Memory B cell (primary cell): ENCODE results near the gene CCDC3.
"Not testable (repeated sequence)": the region's sequence is repeated elsewhere in the genome, so short reads cannot be mapped to it uniquely, and the experiment has no call there.

Source experiments
- ATAC-seq: fragments of 150-1000 bp; cut with Tn5 transposase; 2 replicates; pipeline ENCODE4 v1.10.0; 2021; ENCODE audit warnings: low read depth, mild to moderate bottlenecking, moderate library complexity
- DNase-seq, 2 donors: peaks; one replicate each; pipeline ENCODE4 v3.0.0; 2022; ENCODE audit warnings: low spot score in 2 of 2
- H3K27ac Mint-ChIP-seq: one replicate; pipeline ENCODE4 v1.8.0; 2022; ENCODE audit warnings: mild to moderate bottlenecking, moderate library complexity, mixed read lengths
- H3K27me3 Mint-ChIP-seq: one replicate; pipeline ENCODE4 v1.8.0; 2022; ENCODE audit warnings: mixed read lengths
- H3K36me3 Mint-ChIP-seq: one replicate; pipeline ENCODE4 v1.8.0; 2022; ENCODE audit warnings: mild to moderate bottlenecking, mixed read lengths
- H3K4me1 Mint-ChIP-seq: one replicate; pipeline ENCODE4 v1.8.0; 2022; ENCODE audit warnings: mixed read lengths
- H3K4me3 Mint-ChIP-seq: one replicate; pipeline ENCODE4 v1.8.0; 2022; ENCODE audit warnings: mild to moderate bottlenecking, moderate library complexity, mixed read lengths
- H3K9me3 Mint-ChIP-seq: one replicate; pipeline ENCODE4 v1.8.0; 2022; ENCODE audit warnings: mixed read lengths

Gene CCDC3

DNA sequence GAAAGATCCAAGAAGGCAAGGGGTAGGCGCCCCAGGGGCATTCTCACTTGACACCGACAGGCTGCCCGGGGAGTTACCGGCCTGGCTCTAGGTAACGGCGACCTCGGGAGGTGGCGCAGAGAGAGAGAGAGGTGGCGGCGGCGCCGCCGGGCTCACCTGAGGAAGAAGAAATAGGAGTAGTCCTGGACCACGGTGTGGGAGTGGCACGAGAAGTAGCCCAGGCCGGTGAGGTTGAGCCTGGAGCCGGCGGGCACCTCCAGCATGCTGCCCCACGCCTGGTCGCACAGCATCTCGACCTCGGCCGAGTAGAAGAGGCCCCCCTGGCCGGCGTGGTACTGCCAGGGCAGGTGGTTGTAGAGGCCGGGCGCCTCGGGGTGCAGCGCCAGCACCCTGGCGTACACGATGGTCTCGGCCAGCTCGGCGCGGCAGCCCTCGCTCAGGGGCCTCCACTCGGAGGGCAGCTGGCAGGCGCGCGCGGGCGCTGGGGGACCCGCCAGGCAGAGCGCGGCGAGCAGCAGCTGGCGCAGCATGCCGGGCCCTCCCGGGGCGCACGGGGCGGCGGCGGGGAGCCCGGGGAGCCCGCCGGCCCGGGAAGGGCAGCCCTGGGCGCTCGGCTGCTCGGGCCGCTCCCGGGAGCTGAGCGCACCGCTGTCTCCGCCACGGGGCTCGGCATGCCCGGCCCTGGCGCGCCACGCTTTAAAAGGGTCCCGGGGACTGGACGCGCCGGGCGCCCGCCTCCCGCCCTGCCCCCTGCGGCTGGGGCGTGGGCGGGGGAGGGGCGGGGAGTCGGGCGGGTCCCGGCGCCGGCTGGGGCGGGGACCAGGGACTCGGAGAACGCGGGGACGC is at the start of gene CCDC3:
Gene CCDC3 (minus strand): TSS at position 673 of the 846 bp plus-strand sequence. CDS start 143 bp downstream, at position 530.
- no peak within 1 kb of the TSS for H3K27ac Mint-ChIP-seq
- peaks cover 4% of the 10 kb centered on the region for H3K4me1 Mint-ChIP-seq
- H3K27me3 Mint-ChIP-seq: peaks cover 27% of the 10 kb centered on the region
- peak within 1 kb of the TSS; percentile 64 for H3K4me3 Mint-ChIP-seq
- no peak for ATAC-seq
- H3K9me3 Mint-ChIP-seq: no peaks in the 10 kb centered on the region
- no peak for DNase-seq
- H3K36me3 Mint-ChIP-seq: no peaks in the 10 kb centered on the region

GRCh38 chr10:13051126-13051694 is 49.7 kb upstream of the CCDC3 start:
- H3K4me1 Mint-ChIP-seq: no peaks in the 10 kb centered on the region
- no peak overlapping the region for H3K27ac Mint-ChIP-seq
- no peaks in the 10 kb centered on the region for H3K9me3 Mint-ChIP-seq
- H3K27me3 Mint-ChIP-seq: peaks cover 12% of the 10 kb centered on the region
- no peak for ATAC-seq
- no peaks in the 10 kb centered on the region for H3K36me3 Mint-ChIP-seq
- H3K4me3 Mint-ChIP-seq: no peak overlapping the region
- DNase-seq: no peak

- H3K36me3 Mint-ChIP-seq: no peaks in the 10 kb centered on the region
- H3K4me1 Mint-ChIP-seq: no peaks in the 10 kb centered on the region
- no peak overlapping the region for H3K4me3 Mint-ChIP-seq
- ATAC-seq (no peak), DNase-seq (no peak)
- peaks cover 9% of the 10 kb centered on the region for H3K27me3 Mint-ChIP-seq
- no peaks in the 10 kb centered on the region for H3K9me3 Mint-ChIP-seq
- H3K27ac Mint-ChIP-seq: no peak overlapping the region
Observed at GRCh38 chr10:13049774-13050420, 48.4 kb upstream of the CCDC3 start.

- DNase-seq (no peak), ATAC-seq (no peak)
- no peak overlapping the region for H3K27ac Mint-ChIP-seq
- H3K4me3 Mint-ChIP-seq: no peak overlapping the region
- peaks cover 6% of the 10 kb centered on the region for H3K27me3 Mint-ChIP-seq
- no peaks in the 10 kb centered on the region for H3K4me1 Mint-ChIP-seq
- no peaks in the 10 kb centered on the region for H3K9me3 Mint-ChIP-seq
- H3K36me3 Mint-ChIP-seq: no peaks in the 10 kb centered on the region
Observed at GRCh38 chr10:13048762-13049161, 47.2 kb upstream of the CCDC3 start.

GRCh38 chr10:13047529-13048206 is 46.2 kb upstream of the CCDC3 start:
- H3K27ac Mint-ChIP-seq: no peak overlapping the region
- H3K4me3 Mint-ChIP-seq: no peak overlapping the region
- H3K4me1 Mint-ChIP-seq: no peaks in the 10 kb centered on the region
- ATAC-seq (no peak), DNase-seq (no peak)
- H3K27me3 Mint-ChIP-seq: peaks cover 6% of the 10 kb centered on the region
- peaks cover 1% of the 10 kb centered on the region for H3K36me3 Mint-ChIP-seq
- H3K9me3 Mint-ChIP-seq: no peaks in the 10 kb centered on the region

GRCh38 chr10:13046851-13047528 is 45.5 kb upstream of the CCDC3 start:
- DNase-seq (no peak), ATAC-seq (no peak)
- Mint-ChIP-seq H3K27ac (no peak overlapping the region), H3K9me3 (no peaks in the 10 kb centered on the region), H3K4me3 (no peak overlapping the region), H3K4me1 (no peaks in the 10 kb centered on the region), H3K27me3 (peaks cover 6% of the 10 kb centered on the region), H3K36me3 (peaks cover 1% of the 10 kb centered on the region)

DNA sequence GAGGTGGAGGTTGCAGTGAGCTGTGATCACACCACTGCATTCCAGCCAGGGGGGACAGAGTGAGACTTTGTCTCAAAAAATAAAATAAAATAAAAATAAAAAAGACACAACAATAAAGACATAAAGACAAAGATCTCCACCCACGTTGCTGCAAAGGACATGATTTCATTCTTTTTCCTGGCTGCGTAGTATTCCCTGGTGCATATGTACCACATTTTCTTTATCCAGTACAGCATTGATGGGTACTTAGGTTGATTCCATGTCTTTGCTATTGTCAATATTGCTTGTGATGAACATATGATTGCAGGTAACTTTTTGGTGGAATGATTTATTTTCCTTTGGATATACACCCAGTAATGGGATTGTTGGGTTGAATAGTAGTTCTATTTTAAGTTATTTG is 42.0 kb upstream of the CCDC3 start:
- peaks cover 1% of the 10 kb centered on the region for H3K36me3 Mint-ChIP-seq
- no peaks in the 10 kb centered on the region for H3K4me1 Mint-ChIP-seq
- no peaks in the 10 kb centered on the region for H3K9me3 Mint-ChIP-seq
- ATAC-seq: no peak
- peaks cover 5% of the 10 kb centered on the region for H3K27me3 Mint-ChIP-seq
- no peak overlapping the region for H3K4me3 Mint-ChIP-seq
- no peak for DNase-seq
- no peak overlapping the region for H3K27ac Mint-ChIP-seq

DNA sequence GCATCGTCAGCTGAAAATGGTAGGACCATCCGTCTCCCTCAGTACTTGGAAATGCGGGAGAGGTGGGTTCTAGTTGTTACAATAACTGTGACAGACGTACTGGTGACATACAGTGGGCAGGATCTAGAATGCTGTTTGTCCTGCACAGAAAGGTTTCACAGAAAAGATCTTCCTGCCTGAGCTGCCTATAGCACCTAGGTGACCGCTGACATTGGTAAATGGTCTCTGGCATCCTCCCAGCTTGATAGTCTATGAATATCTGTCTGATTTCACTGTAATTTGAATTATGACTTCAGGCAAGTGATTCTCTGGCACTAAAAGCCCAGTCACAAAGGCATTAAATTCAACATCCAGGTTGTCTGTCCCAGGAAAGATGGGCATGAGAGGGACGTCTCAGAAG is 38.2 kb upstream of the CCDC3 start:
- Mint-ChIP-seq H3K27me3 (peaks cover 4% of the 10 kb centered on the region), H3K4me3 (no peak overlapping the region), H3K36me3 (peaks cover 1% of the 10 kb centered on the region), H3K9me3 (no peaks in the 10 kb centered on the region), H3K27ac (no peak overlapping the region), H3K4me1 (no peaks in the 10 kb centered on the region)
- ATAC-seq (no peak), DNase-seq (no peak)

DNA sequence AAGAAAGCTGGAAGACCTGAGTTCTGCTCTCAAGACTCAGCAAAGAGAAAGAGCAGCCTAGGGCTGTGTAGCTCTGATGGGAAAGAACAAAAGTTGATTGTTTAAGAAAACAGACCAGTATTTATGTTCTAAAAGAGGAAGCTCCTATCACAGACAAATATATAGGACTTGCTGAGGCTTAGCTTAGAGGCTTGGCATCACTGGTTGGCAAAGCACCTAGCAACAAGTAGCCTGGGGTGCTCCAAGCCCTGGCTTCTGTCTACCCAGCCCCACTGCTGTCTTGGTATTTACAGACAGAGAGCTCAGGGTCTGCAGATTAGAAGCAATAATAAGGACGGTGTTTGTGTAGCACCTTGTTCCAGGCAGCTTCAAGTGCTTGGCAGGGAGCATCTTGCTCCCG is 36.9 kb upstream of the CCDC3 start:
- DNase-seq (no peak), ATAC-seq (no peak)
- no peaks in the 10 kb centered on the region for H3K4me1 Mint-ChIP-seq
- H3K9me3 Mint-ChIP-seq: no peaks in the 10 kb centered on the region
- no peak overlapping the region for H3K27ac Mint-ChIP-seq
- no peak overlapping the region for H3K4me3 Mint-ChIP-seq
- peaks cover 2% of the 10 kb centered on the region for H3K27me3 Mint-ChIP-seq
- H3K36me3 Mint-ChIP-seq: no peaks in the 10 kb centered on the region

DNA sequence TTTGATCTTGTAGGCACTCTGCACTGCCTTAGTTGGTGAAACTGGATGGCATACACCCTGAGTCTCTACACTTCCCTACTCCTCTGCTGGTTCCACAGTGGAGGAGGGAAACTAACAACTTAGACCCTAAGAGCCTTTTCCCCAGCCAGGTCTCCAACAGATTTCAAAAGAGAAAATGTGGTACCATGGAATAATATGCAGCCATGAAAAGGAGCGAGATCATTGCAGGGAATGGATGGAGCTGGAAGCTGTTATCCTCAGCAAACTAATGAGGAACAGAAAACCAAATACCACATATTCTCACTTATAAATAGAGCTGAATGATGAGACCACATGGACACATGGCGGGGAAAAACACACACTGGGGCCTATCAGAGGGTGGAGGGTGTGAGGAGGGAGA is 36.3 kb upstream of the CCDC3 start:
- H3K36me3 Mint-ChIP-seq: no peaks in the 10 kb centered on the region
- no peak overlapping the region for H3K4me3 Mint-ChIP-seq
- no peaks in the 10 kb centered on the region for H3K9me3 Mint-ChIP-seq
- H3K27ac Mint-ChIP-seq: no peak overlapping the region
- H3K27me3 Mint-ChIP-seq: peaks cover 2% of the 10 kb centered on the region
- ATAC-seq: no peak
- DNase-seq: no peak
- no peaks in the 10 kb centered on the region for H3K4me1 Mint-ChIP-seq

- Mint-ChIP-seq H3K27ac (no peak overlapping the region), H3K4me3 (no peak overlapping the region), H3K36me3 (no peaks in the 10 kb centered on the region), H3K27me3 (peaks cover 2% of the 10 kb centered on the region), H3K4me1 (no peaks in the 10 kb centered on the region), H3K9me3 (no peaks in the 10 kb centered on the region)
- ATAC-seq (no peak), DNase-seq (no peak)
Observed at GRCh38 chr10:13036841-13037240, 35.3 kb upstream of the CCDC3 start.

- ATAC-seq, H3K4me1 Mint-ChIP-seq, DNase-seq, H3K27ac Mint-ChIP-seq, H3K27me3 Mint-ChIP-seq, H3K9me3 Mint-ChIP-seq, H3K36me3 Mint-ChIP-seq, H3K4me3 Mint-ChIP-seq: not testable (repeated sequence)
Observed at GRCh38 chr10:13035731-13036130, 34.2 kb upstream of the CCDC3 start.

DNA sequence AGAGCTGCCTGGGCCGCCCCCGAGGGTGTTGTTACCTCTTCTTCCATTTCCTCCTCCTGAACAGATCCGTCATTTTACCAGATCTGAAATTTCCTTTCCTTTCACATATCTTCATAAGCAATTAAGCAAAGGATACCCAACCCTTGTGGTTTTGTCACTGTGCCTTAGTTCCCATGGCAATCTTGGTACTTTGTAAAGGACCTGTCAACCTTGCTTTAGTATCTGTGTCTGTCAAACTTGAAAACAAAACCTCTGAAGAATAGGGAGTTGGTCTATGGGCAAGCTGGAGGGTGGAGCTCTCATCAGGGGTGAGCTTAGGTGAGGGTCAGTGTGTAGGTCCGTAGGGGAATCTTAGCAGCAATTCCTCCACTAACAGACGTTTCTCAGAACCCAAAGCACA is 25.4 kb upstream of the CCDC3 start:
- H3K9me3 Mint-ChIP-seq: peaks cover 12% of the 10 kb centered on the region
- DNase-seq (no peak), ATAC-seq (no peak)
- no peak overlapping the region for H3K4me3 Mint-ChIP-seq
- peaks cover 24% of the 10 kb centered on the region for H3K27me3 Mint-ChIP-seq
- no peaks in the 10 kb centered on the region for H3K4me1 Mint-ChIP-seq
- no peak overlapping the region for H3K27ac Mint-ChIP-seq
- H3K36me3 Mint-ChIP-seq: no peaks in the 10 kb centered on the region

- Mint-ChIP-seq H3K4me3 (no peak overlapping the region), H3K27me3 (peaks cover 19% of the 10 kb centered on the region), H3K27ac (no peak overlapping the region), H3K36me3 (no peaks in the 10 kb centered on the region), H3K4me1 (peaks cover 2% of the 10 kb centered on the region), H3K9me3 (peaks cover 11% of the 10 kb centered on the region)
- DNase-seq (no peak), ATAC-seq (no peak)
Observed at GRCh38 chr10:13023754-13024153, 22.2 kb upstream of the CCDC3 start.
